HepG2 (cell line): Measurements from ENCODE around the gene FLRT3. TPM values are rescaled to one million over a fixed set of nuclear protein-coding genes. Genes with fewer than 3 reads are reported as not detected.

Experiments used
- AKAP8 ChIP-seq: sonication (generic); formaldehyde crosslinking; IDR thresholded peaks from 2 replicates; pipeline ENCODE4 v1.5.1; 2020; ENCODE audit warnings: mild to moderate bottlenecking, missing genetic modification reagents
- ONECUT2 ChIP-seq: sonication (generic); formaldehyde crosslinking; IDR thresholded peaks from 2 replicates; pipeline ENCODE4 v1.4.0; 2020; ENCODE audit warnings: missing genetic modification reagents
- POGZ ChIP-seq: sonication (generic); formaldehyde crosslinking; IDR thresholded peaks from 2 replicates; pipeline ENCODE4 v1.4.0; 2020; ENCODE audit warnings: mild to moderate bottlenecking, missing genetic modification reagents
- SRY ChIP-seq: sonication (generic); formaldehyde crosslinking; IDR thresholded peaks from 2 replicates; pipeline ENCODE4 v1.8.0; 2022; ENCODE audit warnings: mild to moderate bottlenecking, missing genetic modification reagents
- TOPORS ChIP-seq: sonication (generic); formaldehyde crosslinking; IDR thresholded peaks from 2 replicates; pipeline ENCODE4 v1.8.0; 2023; ENCODE audit warnings: mild to moderate bottlenecking, missing genetic modification reagents
- ZNF225 ChIP-seq: sonication (generic); formaldehyde crosslinking; IDR thresholded peaks from 2 replicates; pipeline ENCODE4 v1.4.0; 2020; ENCODE audit warnings: mild to moderate bottlenecking, missing genetic modification reagents
- ZNF232 ChIP-seq: sonication (generic); formaldehyde crosslinking; IDR thresholded peaks from 2 replicates; pipeline ENCODE4 v1.4.0; 2020; ENCODE audit warnings: missing genetic modification reagents, borderline replicate concordance
- ZNF607 ChIP-seq: sonication (generic); formaldehyde crosslinking; IDR thresholded peaks from 2 replicates; pipeline ENCODE4 v1.5.1; 2020; ENCODE audit warnings: missing genetic modification reagents, mild to moderate bottlenecking, borderline replicate concordance
- ZNF747 ChIP-seq: sonication (generic); formaldehyde crosslinking; IDR thresholded peaks from 2 replicates; pipeline ENCODE4 v1.8.1; 2023; ENCODE audit warnings: missing genetic modification reagents, mild to moderate bottlenecking, borderline replicate concordance
- polyA plus RNA-seq, 8 experiments: library from polyadenylated mRNA; depleted of rRNA in 3 of 8; stranded (reverse) in 7 of 8; unstranded in 1 of 8; fragments of >200 nt; fragmentation: Illumina TruSeq in 4 of 8; extraction: Trizol in 4 of 8; gene quantifications; 2 replicates each; pipeline versions ENCODE4 v1.2.1 to v1.2.3, GENCODE V29; 2011 to 2016; ENCODE audit warnings: low read depth in 4 of 8, missing spikeins in 1 of 8, mixed read lengths in 1 of 8; ENCODE audit not compliant: insufficient read depth in 1 of 8
- total RNA-seq, 5 experiments: library from RNA; depleted of rRNA; stranded (reverse); fragments of >200 nt; fragmentation: Illumina TruSeq; extraction: Trizol; gene quantifications; 2 replicates each; pipeline ENCODE4 v1.2.3, GENCODE V29; 2016; ENCODE audit warnings: low read depth in 1 of 5
- TF ChIP-seq, protein P1 (sequence below): sonication (generic); formaldehyde crosslinking; IDR thresholded peaks from 2 replicates; pipeline ENCODE4 v1.4.0; 2020; ENCODE audit warnings: missing genetic modification reagents, borderline replicate concordance
- TF ChIP-seq, protein P2 (sequence below), 2 experiments: sonication (generic) in 1 of 2; formaldehyde crosslinking in 1 of 2; IDR thresholded peaks; 2 replicates each; pipeline versions ENCODE4 v1.5.1 to v1.6.1; 2011 to 2020; ENCODE audit warnings: borderline replicate concordance in 1 of 2, low read depth in 1 of 2, low read length in 1 of 2, mild to moderate bottlenecking in 1 of 2, missing genetic modification reagents in 1 of 2, moderate library complexity in 1 of 2
- TF ChIP-seq, protein P3 (sequence below), 2 experiments: fragments of 450-650 bp in 1 of 2; sonication (generic) in 1 of 2; formaldehyde crosslinking; IDR thresholded peaks; 2 replicates each; pipeline versions ENCODE4 v1.5.0 to v1.8.0; 2020 to 2022; ENCODE audit warnings: mild to moderate bottlenecking in 1 of 2, missing genetic modification reagents in 1 of 2
- TF ChIP-seq, protein P4 (sequence below): sonication (generic); formaldehyde crosslinking; IDR thresholded peaks from 2 replicates; pipeline ENCODE4 v1.4.0; 2020; ENCODE audit warnings: missing genetic modification reagents
- TF ChIP-seq, protein P5 (sequence below), 2 experiments: sonication (generic) in 1 of 2; formaldehyde crosslinking in 1 of 2; IDR thresholded peaks; 2 replicates each; pipeline versions ENCODE4 v1.4.0 to v1.6.1; 2016 to 2020; ENCODE audit warnings: borderline replicate concordance in 1 of 2, low read depth in 1 of 2, mild to moderate bottlenecking in 1 of 2, missing genetic modification reagents in 1 of 2

Gene FLRT3
- total and polyA plus RNA-seq, 2 of the 13 experiments (the other 11 are each of a cell fraction or from before 2014, with no cell fraction given) = 0.44 to 5.3 TPM

DNA sequence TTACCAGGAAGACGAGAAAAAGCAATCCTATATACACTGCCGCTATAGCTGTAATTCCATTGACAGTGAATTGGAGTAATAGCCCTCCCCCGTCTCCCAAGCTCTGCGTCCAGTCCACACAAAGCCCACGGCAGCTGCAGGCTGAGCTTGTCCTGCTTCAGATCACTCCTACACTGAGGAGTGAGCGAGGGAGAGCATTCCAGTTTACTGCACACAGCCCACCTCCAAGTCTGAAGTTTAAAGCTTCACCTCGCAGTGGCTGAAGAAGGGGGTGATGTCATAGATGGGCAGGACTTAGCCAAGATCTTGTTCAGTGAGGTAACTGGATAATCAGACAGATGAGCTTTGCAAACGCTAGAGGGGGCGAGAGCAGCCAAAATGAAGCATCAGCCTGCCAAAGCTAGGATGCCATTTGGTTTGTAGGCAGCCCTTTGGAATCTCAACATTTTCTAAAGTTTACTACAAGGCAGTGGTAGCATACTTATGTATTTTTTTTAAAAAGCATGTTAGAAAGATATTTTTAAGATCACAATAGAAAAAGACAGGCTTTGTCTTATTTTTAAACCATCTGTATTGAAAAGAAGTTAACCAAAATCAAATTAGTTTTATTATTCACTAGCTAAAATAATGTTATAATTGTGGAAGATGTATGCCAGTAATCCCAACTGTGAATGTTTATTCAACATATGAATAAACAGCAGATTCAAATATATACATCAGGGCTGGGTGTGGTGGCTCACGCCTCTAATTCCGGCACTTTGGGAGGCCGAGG is at the start of gene FLRT3 (continued):
- TF ChIP-seq, protein P1, sequence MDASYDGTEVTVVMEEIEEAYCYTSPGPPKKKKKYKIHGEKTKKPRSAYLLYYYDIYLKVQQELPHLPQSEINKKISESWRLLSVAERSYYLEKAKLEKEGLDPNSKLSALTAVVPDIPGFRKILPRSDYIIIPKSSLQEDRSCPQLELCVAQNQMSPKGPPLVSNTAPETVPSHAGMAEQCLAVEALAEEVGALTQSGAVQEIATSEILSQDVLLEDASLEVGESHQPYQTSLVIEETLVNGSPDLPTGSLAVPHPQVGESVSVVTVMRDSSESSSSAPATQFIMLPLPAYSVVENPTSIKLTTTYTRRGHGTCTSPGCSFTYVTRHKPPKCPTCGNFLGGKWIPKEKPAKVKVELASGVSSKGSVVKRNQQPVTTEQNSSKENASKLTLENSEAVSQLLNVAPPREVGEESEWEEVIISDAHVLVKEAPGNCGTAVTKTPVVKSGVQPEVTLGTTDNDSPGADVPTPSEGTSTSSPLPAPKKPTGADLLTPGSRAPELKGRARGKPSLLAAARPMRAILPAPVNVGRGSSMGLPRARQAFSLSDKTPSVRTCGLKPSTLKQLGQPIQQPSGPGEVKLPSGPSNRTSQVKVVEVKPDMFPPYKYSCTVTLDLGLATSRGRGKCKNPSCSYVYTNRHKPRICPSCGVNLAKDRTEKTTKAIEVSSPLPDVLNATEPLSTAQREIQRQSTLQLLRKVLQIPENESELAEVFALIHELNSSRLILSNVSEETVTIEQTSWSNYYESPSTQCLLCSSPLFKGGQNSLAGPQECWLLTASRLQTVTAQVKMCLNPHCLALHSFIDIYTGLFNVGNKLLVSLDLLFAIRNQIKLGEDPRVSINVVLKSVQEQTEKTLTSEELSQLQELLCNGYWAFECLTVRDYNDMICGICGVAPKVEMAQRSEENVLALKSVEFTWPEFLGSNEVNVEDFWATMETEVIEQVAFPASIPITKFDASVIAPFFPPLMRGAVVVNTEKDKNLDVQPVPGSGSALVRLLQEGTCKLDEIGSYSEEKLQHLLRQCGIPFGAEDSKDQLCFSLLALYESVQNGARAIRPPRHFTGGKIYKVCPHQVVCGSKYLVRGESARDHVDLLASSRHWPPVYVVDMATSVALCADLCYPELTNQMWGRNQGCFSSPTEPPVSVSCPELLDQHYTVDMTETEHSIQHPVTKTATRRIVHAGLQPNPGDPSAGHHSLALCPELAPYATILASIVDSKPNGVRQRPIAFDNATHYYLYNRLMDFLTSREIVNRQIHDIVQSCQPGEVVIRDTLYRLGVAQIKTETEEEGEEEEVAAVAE (CRISPR knock-in tag) = no peak; the same call in 1 of the 2 replicates
- TF ChIP-seq, protein P2, sequence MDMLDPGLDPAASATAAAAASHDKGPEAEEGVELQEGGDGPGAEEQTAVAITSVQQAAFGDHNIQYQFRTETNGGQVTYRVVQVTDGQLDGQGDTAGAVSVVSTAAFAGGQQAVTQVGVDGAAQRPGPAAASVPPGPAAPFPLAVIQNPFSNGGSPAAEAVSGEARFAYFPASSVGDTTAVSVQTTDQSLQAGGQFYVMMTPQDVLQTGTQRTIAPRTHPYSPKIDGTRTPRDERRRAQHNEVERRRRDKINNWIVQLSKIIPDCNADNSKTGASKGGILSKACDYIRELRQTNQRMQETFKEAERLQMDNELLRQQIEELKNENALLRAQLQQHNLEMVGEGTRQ (IDR thresholded peaks at IDR 0.05; ENCODE audit: low read depth, low read length) = no peak
- TF ChIP-seq, protein P2 (CRISPR knock-in tag; IDR thresholded peaks at IDR 0.05; ENCODE audit: borderline replicate concordance) = no peak
- TF ChIP-seq AKAP8 (CRISPR knock-in tag) (no peak), POGZ (CRISPR knock-in tag) (peak; percentile 78), ZNF225 (CRISPR knock-in tag) (no peak), SRY (no peak), TOPORS (no peak), ZNF747 (CRISPR knock-in tag) (0 out of 2 replicates have a peak, but pooled peaks have one; percentile 34), ZNF232 (CRISPR knock-in tag) (no peak), ZNF607 (CRISPR knock-in tag) (no peak), ONECUT2 (CRISPR knock-in tag) (no peak)
- TF ChIP-seq, protein P3, sequence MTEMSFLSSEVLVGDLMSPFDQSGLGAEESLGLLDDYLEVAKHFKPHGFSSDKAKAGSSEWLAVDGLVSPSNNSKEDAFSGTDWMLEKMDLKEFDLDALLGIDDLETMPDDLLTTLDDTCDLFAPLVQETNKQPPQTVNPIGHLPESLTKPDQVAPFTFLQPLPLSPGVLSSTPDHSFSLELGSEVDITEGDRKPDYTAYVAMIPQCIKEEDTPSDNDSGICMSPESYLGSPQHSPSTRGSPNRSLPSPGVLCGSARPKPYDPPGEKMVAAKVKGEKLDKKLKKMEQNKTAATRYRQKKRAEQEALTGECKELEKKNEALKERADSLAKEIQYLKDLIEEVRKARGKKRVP (CRISPR knock-in tag; IDR thresholded peaks at IDR 0.05) = peak in 1 of 2 experiments; percentile 77; a peak in 2 of 4 replicates
- TF ChIP-seq, protein P4, sequence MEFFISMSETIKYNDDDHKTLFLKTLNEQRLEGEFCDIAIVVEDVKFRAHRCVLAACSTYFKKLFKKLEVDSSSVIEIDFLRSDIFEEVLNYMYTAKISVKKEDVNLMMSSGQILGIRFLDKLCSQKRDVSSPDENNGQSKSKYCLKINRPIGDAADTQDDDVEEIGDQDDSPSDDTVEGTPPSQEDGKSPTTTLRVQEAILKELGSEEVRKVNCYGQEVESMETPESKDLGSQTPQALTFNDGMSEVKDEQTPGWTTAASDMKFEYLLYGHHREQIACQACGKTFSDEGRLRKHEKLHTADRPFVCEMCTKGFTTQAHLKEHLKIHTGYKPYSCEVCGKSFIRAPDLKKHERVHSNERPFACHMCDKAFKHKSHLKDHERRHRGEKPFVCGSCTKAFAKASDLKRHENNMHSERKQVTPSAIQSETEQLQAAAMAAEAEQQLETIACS (CRISPR knock-in tag) = no peak
- TF ChIP-seq, protein P5, sequence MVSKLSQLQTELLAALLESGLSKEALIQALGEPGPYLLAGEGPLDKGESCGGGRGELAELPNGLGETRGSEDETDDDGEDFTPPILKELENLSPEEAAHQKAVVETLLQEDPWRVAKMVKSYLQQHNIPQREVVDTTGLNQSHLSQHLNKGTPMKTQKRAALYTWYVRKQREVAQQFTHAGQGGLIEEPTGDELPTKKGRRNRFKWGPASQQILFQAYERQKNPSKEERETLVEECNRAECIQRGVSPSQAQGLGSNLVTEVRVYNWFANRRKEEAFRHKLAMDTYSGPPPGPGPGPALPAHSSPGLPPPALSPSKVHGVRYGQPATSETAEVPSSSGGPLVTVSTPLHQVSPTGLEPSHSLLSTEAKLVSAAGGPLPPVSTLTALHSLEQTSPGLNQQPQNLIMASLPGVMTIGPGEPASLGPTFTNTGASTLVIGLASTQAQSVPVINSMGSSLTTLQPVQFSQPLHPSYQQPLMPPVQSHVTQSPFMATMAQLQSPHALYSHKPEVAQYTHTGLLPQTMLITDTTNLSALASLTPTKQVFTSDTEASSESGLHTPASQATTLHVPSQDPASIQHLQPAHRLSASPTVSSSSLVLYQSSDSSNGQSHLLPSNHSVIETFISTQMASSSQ (IDR thresholded peaks at IDR 0.05; ENCODE audit: low read depth) = no peak
- TF ChIP-seq, protein P5 (CRISPR knock-in tag; IDR thresholded peaks at IDR 0.05; ENCODE audit: borderline replicate concordance) = no peak
